Hindlimb muscle (tissue), 1 donor: ENCODE measurements around the gene PNPO. TPM values are rescaled to one million over a fixed set of nuclear protein-coding genes. Genes with fewer than 3 reads are reported as not detected.

Experiments used
- DNase-seq: peaks from one replicate; pipeline ENCODE4 v3.0.0-alpha.2; 2013
- polyA plus RNA-seq: library from polyadenylated mRNA; unstranded; fragments of 120-200 nt; gene quantifications from one replicate; pipeline ENCODE4 v1.2.1, GENCODE V29; 2013; ENCODE audit not compliant: insufficient read length

Gene PNPO
- polyA plus RNA-seq, 1 donor: 11.2 TPM

DNA sequence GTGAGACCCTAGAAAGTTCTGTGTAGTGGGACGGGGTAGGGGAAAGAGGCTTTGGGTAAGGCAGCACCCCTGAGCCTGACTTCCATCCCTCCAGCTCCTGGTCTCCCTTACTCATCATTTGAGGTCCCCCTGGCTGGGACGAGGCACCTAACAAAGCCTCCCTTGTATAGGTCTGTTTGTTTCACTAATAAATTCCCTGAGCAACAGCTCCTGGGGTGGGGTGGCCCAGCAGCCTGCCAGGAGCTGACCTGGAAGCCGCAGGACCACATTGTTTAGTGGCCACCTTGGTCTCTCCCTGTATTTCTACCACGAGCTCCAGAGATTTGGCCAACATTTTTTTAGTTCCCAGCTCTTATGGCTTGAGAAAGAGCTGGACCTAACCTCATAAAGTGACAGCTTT, 9.1 kb downstream of the PNPO start:
- no peak for DNase-seq

DNA sequence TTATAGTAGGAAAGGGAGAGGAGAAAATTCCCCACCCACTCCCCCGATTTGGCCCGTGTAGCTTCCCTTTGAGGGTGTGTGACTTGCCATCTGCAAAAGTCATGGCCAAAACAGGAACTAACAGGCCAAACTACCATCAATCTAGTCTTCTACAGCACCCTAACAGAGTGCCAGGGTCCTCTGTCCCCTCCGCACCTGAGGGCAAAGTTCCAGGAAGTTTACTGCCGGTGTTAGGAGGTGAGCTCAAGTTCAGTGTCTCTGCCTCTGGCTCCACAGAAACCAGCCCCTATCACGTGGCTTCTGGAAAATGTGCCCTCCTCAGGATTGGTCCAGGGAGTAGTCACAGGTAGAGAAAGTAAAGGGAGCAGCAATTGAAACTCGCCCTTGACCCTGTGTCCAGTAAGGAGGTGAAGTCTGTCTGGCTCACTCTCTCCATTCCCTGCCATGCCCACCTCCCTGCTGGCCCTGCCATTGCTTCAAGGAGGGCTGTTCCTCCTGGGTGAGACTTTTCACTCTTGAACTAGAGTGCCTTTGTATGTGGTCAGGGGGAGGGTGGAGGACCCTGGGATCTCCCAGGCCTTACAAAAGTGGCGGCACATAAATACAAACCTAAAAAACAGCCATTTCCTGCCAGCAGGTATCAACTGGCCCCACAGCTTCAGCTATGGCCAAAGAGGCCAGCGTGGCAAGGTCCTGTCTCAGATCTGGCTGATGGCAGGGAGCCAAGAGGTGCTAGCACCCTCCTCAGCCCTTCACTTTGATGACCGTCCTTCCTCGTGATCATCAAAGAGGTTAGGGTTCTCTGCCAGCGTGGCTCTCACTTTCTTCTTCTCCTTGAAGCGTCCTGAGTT, 11.0 kb downstream of the PNPO start:
- no peak for DNase-seq

DNA sequence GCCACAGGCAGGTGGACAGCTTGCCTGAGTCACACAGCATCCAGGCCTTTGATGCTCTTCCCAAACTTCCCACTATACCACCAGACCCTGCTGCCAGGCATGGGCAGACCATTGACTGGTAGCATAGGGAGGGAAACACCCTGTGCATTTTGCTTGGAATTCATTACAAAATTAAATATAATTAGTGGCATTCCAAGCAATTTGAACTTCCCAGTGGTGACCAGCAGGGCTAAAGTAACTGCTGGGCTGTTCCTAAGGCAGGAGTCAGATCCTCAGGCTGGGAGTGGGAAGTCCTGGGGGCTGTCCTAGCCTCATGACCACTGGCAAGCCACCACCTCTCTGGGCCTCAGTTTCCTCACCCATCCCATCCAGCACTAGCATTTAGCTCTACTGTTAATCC, 12.5 kb downstream of the PNPO start:
- DNase-seq: no peak

DNA sequence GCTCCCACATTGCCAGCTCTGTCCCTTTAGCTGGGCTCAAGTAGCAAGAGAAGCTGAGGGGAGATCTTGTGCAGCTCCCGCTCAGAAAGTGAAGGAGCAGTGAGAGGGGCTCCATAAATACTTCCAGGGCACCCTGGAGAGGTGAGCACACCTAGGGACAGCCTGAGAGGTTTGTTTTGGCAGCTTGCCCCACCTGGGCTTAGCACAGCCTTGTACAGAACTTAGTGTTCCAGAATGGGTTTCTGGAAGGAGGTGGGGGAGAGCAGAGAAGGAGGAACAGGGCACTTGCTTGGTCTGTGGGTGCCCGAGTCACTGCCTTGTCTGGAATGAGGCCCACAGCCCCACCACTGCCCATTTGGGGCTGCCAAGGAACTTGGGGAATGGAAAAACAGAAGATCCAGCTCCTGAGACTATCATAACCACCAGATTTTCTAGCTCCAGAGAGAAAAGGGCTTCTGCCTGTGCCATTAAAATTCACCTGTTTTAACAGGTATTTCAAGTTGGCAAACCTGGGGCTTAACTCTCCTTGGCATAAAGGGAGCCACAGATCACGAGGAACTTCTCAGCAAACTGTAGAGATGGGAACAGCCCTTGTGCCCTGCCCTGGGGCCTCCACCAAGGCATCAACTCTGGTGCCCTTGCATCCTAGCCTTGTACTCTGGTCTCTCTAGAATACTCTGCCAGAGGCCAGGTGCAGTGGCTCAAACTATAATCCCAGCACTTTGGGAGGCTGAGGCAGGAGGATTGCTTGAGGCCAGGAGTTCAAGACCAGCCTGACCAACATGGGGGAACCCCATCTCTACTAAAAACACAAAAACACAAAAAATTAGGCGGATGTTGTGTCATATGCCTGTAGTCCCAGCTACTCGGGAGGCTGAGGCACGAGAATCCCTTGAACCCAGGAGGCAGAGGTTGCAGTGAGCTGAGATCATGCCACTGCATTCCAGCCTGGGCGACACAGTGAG, 14.4 kb downstream of the PNPO start:
- no peak for DNase-seq

DNA sequence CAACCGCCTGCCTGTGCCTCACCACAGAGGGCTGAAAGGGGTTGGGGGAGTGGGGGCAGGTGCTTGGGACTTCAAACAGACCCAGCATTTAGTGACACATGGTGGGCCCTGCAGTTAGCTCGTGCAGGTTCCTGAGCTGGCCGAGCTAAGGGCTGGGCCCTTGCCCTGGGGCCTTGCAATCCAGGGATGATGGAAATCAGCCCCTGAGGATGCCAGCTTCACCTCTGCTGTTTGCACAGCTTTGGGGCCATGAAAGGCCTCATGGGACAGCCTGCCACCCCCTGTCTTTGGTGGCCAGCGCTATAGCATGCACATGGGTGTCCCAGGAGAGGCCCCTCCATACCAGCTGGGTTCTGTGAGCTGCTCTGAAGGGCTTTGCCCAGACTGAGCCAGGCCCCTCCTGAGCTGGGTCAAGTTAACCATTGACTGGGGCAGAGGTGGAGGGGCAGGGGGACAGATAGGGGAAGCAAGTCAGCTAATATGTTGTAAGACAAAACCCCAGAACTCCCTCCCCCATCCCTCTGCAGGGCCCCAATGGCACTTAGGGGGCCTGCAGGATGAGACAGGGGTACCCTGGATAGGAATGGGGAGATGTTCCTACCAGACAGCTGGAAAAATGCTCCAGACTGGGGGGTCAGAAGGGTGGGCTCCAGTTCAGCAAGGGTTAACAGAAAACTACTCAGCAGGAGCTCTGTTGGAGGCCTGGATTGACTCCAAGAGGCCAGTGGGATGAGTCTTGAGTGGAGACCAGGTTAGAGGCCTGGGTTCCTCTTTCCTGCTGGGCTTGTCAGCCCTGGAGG, 15.6 kb downstream of the PNPO start:
- DNase-seq: no peak

DNA sequence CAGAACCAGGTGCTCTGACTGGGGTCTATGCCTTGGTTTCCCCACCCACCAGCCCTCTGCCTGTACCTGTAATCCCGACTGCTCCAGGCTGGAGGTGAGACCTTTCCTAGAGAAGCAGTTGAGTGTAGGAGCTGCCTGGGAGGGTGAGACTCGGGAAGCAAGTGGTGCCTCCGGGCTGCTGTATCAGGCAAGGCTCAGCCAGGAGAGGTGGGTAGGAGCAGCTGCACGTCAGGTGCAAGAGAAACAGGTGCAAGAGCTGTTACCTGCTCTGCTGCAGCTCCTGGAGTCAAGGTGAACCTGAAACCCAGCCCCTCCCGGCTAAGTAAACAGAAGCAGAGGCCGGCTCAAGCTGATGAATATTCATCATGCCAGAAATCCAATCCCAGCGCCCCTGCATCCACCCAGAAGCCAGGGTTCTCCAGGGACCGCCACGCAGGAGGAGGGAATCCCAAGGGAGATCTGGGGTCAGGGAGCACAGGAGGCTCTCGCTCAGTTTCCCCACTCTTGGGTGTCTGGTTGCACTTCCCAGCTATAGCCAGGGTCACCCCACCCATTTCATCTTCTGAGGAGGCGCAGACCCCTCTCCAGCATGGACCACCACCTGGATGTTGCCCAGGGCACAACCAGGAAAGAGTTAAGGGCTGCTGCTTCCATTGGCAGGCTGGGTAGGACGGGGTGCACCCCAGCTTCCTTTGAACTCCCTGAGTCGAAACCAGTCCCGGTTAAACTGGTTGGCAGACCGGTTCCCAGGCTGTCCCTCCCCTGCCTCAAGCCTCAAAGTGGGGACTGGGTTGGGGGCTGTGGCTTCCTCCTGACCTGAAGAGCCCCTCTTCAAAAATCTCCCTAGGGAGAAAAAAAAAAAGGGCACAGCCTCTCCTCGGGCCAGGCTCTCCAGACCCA, 16.5 kb downstream of the PNPO start, which contains the start of gene PRR15L:
PRR15L (minus strand) TSS at position 293 of the 900 bp plus-strand sequence. CDS start 4,649 bp downstream, outside the sequence.
- DNase-seq: no peak

DNA sequence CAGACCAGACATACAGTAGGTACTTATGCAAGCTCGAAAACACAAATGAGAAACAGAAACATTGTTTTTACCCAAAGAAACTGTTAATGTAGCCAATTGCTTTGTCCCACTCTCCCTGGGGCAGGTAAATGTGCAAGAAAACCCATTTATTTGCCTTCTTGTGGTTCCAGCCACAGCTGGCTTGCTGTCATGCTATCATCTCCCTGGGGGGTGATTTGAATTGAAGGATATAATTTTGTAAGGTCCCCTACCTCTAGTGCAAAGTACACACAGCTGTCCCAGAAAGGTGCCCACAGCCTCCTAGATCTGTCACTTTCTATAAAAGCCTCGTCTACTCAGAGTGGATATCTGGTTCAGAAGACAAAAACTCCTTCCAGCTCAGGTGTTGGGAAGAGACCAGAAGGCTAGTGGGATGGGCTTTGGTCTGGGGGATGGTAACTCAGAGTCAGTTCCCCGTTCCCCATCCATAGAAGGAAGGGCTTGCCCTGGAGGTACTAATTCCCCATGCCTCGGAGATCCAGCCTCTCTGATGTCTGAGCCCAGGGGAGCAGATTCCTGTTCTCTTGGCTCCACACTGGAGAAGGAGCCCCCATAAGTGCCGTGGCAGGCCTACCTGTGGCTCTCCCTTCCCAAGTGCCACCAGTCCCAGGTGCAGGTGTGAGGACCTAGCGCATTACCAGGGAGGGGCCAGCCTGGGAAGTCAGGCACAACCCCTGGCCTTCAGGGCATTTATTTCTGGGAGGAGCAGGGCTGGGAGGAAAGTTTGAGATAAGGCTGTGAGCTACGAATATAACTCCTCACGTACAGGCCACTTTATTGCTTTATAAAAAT, 18.7 kb downstream of the PNPO start:
- no peak for DNase-seq

DNA sequence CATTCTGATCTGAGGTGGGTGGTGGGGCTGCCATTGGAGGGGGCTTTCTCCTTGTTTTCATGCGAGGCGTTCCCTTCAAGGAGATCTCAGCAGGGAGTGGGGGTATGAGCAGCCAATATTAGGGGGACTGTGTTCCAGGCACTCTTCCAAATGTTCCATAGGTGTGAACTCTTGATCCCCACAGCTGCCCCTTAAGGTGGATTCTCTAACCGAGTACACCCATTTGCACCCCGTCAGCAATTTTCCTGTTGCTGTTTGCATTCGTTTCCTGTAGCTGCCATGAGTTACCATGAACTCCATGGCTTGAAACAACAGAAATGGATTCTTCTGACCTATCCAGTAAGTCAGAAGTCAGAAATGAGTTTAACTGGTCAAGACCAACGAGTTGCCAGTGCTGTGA, 20.0 kb downstream of the PNPO start:
- DNase-seq: no peak

DNA sequence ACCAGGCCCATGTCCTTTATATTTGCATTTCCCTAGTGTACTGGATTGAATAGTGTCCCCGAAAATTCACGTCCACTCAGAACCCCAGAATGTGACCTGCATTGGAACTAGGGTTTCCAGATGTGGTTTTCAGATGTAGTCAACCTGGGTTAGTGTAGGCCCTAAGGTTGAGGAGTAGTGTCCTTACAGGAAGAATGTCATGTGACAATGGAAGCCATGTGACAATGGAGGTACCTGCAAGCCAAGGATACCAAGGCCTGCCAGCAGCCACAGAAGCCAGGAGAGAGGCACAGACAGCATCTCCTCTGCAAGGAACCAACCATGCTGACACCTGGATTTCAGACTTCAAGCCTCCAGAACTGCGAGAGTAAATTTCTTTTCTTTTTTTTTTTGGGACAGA, 21.5 kb downstream of the PNPO start:
- DNase-seq: no peak

DNA sequence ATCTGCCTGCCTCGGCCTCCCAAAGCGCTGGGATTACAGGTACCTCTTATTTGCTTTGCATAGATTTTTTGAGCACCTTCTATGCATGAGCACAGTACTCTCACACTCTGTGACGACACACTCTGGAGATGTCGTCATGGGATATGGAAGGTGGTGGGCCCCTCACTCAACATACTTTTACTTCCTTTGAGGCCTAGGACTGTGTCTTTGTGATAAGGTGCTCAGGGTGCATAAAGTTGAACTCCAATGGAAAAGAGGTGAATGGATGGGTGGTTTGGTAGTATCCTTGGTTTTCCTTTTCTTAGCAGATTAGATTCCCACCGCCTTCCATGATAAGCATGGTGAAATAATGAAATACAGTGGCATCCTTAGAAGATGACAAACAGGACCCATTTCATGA, 23.5 kb downstream of the PNPO start:
- DNase-seq: no peak

DNA sequence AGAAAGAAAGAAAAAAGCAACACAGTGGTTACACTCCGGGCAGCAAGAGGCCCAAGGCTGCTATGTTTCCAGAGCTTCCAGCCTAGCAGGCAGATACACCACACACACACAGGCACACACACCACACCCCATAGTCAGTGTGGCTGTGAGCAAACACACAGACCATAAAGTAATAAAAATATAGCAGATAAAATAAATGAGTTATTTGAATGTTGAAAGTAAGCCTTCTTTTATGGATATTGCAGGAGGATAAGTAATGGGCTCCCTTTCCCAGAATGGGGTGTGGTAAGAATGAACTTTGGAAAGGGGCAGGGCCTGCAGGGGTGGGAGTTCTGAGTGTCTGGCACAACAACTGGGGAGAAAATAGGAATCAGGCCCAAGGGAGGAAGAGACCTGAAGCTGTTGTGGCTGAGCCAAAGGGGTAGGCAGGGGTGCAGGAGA, 24.7 kb downstream of the PNPO start:
- DNase-seq: no peak

DNA sequence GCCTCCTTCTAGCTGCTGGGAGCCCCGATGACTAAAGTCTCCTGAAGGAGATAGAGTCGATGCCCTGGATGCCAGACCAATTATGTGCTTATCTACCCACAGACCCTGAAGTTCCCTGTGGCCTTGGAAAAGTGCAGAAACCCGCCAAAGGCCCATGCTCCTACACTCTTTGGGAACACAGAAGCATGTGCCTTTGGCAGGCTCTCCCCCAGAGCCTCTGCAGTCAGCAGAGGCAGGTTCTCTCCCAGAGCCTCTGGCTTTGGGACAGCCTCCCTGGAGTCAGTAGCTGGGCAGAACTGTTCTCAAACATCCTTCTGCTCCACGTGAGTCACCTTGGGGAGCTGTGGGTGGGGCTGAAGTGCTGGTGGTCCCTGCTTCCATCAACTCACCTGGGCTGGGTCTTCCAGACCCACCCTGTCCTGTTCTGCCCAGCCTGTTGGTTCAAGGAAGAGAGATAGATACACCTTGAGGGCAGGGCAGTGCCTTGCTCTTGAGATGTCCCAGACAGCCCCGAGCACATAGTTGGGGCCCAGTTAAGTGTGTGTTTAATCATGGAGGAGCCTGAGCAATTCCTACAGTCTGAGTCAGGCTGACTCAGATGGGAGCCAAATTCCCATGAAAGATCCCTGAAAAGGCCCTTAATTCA, 26.4 kb downstream of the PNPO start:
- DNase-seq: no peak

DNA sequence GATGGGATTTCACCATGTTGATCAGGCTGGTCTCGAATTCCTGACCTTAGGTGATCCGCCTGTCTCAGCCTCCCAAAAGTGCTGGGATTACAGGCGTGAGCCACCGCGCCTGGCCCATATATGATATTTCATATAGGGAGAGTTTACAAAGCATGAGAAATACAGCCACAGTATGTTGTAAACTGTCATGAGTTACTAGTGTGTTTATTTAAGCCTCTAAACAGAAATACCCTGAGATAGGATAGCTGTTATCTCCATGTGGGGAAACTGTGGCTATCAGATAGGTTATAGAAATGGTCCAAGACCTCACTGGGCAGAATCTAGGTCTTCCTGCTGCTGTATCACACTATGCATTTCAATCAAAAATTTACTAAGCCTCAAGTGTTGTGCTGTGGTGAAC, 27.5 kb downstream of the PNPO start:
- no peak for DNase-seq

DNA sequence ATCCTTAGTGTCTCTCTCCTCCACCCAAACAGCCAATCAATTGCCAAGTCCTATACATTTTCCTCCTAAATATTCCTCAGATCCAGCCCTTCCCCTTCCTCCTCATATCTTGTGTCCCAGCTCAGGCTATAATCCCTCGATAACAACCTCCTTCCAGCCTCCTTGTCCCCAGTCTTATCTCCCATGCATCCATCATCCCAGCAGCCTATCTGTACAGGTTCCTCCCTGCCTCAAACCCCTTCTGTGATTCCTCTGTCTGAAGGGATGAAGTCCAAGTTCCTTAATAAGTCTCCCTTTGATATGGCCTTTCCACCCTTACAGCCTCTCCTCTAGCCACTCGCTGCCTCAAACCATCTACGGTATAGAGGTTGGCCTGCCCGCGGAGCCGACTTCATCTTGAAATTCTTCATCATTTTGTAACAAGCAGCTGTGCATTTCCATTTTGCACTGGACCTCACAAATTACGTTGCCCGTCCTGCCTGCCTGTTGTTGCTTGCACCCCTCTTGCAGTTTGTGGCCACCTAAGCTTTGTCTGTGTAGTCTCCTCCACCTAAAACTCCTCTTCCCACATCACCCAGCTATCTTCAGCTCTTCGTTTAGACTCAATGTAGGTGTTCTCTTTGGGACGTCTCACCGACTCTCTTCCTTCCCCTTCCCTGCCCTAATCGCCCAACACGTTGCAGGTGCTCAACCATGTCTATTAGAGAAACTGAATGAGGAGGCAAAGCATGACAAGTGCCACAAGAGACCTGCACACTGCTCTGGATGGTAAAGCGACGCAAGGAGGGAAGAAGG, 28.8 kb downstream of the PNPO start:
- DNase-seq: no peak

DNA sequence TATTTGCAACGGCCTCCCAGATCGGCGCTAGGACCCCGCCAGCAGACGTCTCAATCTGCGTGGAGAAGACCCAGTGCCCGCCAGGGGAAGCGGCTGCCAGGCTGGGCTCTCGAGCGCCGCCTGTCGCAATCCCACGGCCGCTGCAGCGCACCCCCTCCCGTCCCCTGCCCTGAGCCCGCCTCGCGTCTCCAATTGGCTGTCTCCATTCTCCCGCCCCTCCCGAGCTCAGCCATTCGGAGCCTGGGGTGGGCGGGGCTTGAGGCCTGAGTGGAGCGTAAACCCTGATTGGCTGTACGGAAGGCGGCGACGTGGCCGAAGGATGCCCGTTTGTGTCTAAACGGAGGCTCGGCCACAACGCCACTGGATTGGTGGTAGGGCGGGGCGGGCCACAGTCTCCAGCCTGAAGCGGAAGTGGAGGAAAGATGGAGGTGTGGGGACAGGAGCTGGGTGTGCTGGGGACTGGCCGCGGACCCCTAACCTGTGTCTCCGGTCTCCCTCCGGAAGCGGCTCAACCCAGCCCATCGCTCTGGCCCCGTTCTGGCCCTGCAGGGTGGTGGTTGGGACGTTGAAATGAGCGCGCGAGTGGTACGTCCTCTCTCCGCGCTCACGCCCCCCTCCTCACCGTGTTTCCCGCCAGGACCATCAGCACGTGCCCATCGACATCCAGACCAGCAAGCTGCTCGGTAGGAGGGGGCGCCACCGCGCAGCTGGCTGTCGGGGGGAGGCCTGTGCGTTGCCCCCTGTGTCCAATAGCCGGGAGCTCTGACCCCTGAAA, 29.5 kb downstream of the PNPO start, which contains the start of gene CDK5RAP3:
CDK5RAP3 (plus strand) TSS at position 389 of the 775 bp plus-strand sequence; CDS start at position 423, 34 bp downstream.
- peak; percentile 100 for DNase-seq

DNA sequence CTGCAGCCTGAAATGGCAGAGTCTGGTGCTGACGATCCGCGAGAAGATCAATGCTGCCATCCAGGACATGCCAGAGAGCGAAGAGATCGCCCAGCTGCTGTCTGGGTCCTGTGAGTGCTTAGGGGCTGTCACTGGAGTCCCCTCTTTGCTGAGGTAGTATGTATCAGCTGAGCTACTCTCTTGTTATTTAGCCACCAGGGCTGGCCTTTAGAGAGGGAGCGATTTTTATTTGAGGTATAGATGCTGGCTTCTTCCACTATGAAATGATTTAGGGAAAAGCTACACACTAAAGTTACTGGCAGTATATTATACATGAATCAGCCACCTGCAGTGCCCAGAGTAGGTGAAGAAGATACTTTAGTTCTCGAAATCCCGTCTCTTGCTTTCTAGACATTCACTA, 32.2 kb downstream of the PNPO start:
- DNase-seq: no peak

DNA sequence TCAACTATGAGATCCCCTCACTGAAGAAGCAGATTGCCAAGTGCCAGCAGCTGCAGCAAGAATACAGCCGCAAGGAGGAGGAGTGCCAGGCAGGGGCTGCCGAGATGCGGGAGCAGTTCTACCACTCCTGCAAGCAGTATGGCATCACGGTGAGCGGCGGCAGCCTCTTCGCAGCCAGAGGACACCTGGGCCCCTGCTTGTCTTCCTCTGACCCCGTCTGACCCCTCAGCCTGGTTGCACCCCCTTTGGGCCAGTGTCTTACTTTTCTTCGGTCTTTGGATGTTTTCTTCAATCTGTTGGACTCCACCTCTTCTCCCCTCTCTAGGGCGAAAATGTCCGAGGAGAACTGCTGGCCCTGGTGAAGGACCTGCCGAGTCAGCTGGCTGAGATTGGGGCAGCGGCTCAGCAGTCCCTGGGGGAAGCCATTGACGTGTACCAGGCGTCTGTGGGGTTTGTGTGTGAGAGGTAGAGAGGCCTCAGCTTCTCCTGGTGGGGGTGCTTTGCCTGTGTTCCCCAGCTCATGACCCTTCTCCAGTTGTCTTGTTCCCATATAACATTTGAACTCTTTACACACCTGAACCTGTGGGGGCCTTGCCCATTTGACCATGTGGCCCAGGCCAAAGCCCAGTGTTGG, 33.9 kb downstream of the PNPO start:
- no peak for DNase-seq

DNA sequence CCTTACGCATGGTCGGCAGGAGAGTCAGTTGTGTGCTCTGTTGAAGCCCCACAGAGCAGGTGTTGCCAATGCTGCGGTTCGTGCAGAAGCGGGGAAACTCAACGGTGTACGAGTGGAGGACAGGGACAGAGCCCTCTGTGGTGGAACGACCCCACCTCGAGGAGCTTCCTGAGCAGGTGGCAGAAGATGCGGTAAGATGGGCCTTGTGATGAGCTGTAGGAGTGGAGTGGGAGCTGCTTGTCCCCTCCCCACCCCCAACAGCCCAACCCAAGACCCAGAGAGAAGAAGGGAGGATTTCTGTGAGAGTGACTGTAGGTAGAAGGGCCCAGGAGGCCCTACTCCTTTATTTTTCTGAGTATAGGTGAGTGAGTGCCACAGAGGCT, 34.4 kb downstream of the PNPO start:
- no peak for DNase-seq
